ENCODE data around the gene PSMD8.

DNA sequence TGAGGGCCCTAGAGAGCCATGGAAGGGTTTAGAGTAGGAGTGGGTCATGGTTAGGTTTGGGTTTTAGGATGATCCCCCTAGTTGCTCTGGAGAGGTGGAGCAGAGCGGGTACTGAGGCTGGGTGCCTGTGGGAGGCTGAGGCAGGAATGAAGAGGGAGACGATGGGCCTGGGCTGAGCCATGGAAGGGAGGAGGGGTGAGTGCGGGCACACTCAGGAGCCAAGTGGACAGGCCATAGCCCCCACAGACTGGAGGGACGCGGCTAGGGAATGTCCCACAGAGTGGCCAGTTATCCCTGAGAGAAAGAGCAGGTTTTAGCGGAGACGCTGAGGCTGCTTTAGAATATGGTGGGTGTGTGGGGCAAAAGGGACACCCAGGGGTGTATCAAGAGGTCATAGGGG, 44.7 kb upstream of the PSMD8 start:
- TF ChIP-seq POLR2AphosphoS5 (IDR thresholded peaks at IDR 0.05; ENCODE audit: low read depth, low read length) (no peak), POLR2A (IDR thresholded peaks at IDR 0.05; ENCODE audit: low read depth, low read length) (no peak)

Measured in GM12892 (cell line).